ENCODE measurements around the gene PHETA1. TPM values are rescaled to one million over a fixed set of nuclear protein-coding genes. Genes with fewer than 3 reads are reported as not detected.
"Not testable (repeated sequence)": the region's sequence is repeated elsewhere in the genome, so short reads cannot be mapped to it uniquely, and the experiment has no call there.

Gene PHETA1
- total RNA-seq, 1 experiment from 2014 or later = 9.9 TPM

DNA sequence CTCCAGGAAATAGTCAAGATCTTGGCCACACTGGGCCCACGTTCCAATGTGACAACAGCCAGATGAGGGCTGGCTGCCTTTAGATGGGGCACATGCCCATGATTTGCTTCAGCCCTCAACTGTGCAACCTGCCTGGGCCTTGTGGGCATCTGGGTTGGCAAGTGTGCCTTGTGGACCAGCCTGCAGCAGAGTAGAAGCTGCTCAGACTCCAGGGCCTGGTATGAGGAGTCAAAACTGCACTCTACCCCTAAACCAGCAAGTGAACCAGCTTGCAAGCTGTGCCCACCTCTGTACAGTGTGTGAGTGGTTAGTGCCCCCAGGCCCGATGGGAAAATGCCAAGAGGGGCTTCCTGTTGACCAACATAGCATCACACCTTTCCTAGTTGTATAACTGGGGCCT, 17.9 kb downstream of the PHETA1 start:
- DNase-seq (ENCODE audit: low spot score) = no peak

DNA sequence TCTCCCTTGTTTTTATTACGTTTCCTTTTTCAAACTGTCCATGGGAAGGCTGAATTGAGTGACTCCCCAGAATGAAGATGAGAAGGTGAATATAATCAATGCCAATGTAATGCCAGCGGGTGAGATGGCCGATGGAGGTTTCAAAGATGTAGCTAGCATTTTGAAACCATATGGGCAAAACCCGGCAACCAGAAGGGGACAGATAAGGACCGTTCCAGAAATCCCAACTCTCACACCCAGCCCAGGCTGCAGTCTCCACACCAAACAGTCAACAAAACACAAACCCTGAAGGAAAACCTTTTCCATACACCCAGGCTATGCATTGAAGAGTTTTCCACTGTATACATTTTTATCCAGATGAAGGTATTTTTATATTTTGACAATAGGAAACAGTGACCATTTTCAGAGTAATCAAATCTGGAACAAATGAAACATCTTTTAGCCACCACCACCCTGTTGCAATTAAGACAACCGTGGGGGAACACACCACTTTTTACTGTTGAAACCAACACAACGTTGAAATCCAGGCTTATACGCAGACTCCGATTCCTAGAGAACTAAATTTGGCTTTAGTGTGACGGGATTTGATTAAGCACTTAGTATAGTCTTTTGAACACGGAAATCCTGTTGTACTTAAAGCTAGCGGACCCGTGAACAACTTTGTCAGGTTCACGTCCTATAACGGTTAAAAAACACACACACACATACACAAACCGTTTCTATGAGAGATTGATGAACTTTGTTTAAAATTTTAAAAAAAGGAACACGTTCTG, 19.0 kb downstream of the PHETA1 start:
- no peak for DNase-seq (ENCODE audit: low spot score)

DNA sequence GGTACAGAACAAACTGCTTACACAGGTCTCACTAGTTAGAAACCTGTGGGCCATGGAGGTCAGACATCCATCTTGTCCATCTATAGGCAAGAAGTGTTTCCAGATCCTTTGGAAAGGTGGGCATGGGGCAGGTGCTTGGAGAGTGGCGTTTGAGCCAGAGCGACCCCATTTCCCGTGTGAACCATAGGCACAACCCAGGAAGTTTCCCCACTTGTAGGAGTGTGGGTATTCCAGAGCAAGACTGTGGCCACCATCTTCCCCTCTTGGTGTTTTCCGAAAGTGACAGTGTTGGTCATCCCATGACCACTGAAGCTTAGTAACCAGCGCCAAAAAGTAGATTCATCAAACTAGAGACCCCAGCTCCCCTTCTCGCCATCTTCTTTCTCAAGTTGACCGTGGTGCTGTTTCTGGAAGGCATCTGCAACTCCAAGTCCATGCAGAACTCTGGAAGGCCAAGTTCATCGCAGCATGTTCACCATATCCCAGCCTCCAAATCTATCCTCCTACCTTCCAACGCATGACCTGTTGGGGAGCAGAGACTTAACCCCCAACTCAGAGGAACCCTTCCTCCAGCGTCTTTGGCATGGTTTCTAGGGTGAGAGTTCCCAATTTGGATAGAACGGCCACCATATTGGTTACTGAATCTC, 19.7 kb downstream of the PHETA1 start:
- DNase-seq (ENCODE audit: low spot score) = no peak

DNA sequence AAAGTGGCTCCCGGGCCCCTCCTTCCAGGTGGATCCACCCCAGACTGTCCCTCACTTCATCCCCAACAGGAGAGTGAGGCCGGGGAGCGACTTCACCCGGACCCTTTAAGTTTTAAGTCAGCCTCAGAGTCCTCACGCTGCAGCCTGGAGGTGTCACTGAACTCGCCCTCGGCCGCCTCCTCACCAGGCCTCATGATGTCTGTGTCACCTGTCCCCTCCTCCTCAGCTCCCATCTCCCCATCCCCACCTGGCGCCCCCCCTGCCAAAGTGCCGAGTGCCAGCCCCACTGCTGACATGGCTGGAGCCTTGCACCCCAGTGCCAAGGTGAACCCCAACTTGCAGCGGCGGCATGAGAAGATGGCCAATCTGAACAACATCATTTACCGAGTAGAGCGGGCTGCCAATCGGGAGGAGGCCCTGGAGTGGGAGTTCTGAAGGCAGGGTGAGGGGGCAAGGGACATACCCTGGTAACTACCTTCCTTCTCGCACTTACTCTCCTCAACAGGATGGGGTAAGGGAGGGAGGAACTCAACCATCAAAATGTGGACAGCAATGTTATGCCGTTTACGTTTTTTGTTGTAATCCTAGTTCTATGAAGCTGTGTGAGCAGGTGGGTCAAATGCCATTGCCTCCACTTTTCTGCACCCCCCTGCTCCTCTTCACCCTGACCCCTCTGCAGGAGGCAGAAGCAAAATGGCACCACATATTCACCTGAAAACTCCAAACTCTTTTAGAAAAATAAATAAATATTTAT, 20.8 kb downstream of the PHETA1 start:
- no peak for DNase-seq (ENCODE audit: low spot score)

DNA sequence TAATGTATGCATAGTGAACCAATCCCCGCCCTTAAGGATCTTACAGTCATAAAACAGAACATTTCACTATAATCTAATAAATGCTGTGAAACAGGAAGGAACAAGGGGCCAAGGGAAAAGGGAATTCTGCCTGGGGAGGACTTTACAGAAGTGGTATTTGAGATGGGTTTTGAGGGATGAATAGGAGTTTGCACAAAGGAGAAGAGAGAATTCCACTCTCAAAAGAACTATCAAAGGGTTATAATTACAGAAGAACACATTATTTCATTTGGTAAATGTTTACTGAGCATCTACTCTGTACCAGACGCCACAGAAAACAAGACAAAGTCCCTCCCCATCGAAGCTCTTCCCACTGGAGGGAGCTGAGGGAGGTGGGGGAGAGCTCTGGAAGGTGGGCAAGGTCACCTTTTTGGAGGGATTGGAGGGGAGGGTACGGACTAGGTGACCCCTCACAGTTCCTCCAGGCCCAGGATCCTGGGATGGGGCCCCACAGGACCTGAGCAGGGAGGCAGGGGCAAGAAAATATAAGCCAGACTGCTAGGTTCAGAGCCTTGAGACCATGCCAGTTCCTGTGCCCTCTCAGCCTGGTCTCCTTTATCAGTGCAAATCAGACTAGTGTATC, 24.5 kb downstream of the PHETA1 start:
- DNase-seq (ENCODE audit: low spot score) = no peak

DNA sequence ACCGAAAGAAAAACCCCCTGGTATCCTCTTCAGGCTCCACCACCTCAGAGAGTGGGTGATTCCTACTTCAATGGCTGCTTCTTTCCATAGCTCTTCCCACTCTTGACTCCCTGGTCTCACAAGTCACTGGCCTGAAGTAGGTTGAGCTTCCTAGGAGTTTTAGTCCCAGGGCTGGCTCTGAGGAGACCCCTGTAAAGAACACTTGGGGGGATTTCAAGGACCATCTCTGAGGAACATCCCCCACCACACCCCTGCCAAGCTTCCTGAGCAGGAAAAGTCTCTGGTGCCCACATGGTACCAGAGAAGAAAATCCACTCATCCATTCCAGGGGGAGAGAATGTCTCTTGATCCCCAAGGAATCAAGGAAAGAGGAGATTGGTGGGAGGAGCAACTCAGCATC, 25.7 kb downstream of the PHETA1 start:
- DNase-seq (ENCODE audit: low spot score) = no peak

DNA sequence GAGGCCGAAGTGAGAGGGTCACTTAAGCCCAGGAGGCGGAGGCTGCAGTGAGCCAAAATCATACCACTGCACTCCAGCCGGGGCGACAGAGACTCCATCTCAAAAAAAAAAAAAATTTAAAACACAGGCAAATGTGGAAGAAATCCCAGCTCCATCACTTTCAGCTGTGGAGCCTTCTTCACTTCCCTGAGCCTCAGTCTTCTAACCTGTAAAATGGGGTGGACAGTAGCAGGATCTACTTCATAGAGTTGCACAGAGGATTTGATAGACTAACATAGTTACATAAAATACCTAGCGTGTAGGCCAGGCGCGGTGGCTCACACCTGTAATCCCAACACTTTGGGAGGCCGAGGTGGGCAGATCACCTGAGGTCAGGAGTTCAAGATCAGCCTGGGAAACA, 26.5 kb downstream of the PHETA1 start:
- no peak for DNase-seq (ENCODE audit: low spot score)

DNA sequence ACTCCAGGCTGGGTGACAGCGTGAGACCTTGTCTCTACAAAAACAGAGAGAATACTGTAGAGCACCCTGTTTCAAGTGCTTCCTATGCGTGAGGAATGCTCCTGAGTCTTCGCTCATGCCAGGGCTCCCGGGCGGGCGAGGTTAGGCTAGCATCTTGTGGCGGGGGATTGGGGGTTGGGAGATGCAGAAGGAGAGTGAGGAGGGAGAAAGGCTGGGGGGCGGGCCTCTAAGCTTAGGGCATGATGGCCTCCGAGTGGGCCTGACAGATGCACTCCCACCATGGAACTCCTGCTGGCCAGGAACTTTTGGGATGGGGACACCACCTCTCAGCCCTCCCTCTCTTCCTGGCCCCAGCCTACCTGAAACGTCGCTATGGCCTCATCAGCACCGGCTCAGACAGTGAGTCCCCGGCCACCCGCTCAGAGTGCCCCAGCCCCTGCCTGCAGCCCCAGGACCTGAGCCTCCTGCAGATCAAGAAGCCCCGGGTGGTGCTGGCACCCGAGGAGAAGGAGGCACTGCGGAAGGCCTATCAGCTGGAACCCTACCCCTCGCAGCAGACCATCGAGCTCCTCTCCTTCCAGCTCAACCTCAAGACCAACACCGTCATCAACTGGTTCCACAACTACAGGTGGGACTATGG, 27.3 kb downstream of the PHETA1 start:
- DNase-seq (ENCODE audit: low spot score) = no peak

DNA sequence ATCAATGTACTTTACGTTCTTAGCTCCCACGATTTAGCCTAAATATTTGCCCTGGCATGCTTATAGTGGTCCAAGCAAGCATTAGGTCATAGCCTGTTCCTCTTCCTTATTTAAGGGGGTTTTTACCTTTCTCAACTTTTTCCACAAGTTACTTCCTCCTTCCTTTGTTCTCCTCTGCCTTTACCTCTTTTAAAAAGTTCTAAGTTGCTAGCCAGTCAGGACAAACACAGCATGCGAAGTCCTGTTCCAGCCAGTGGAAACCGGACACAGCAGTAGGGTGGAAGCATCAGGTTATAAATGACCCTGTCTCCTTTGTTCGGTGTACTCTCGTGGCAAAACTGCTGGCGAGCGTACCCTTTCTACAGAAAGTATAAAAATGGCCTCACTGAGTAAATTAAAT, 28.2 kb downstream of the PHETA1 start:
- DNase-seq (ENCODE audit: low spot score) = not testable (repeated sequence)

DNA sequence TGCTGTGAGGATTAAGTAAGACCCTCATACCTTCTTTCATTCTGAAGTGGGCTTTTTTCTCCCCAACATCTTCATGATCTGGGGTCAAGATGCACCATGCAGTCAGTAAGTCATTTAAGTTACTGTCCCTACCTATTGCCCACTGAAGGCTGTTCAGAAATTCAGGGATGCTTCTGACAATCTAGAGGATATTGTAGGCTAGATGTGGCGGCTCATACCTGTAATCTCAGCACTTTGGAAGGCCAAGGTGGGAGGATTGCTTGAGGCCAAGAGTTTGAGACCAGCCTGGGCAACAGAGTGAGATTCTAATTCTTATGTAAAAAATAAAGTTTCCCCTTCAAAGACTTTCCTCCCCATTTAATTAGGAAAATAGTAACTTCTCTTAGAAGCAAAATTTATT, 28.7 kb downstream of the PHETA1 start:
- DNase-seq (ENCODE audit: low spot score) = no peak

DNA sequence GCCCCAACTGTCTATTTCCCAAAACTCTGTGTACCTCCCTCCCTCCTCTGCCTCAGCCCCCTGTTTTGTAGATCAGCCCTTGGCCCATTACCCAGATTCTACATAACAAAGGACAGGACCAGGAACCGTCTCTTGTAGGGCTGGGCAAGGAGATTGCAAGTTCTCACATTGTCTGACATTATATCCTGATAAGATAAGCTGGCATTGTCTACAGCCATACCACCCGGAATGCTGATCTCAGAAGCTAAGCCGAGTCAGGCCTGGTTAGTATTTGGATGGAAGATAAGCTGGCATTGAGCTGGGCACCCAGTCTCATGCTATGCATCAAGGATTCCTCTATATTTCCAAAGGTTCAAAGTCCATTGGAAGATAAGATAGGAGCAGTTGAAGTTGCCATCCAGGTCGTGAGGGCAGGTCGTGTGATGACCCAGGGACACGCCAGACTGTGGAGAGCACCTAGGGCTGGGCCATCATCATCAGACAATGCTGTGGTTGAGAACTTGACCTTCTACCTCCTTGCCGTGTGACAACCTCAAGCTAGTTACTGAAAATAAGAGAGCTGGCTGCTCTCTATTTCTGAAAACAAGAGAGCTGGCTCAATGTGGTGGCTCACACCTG, 29.5 kb downstream of the PHETA1 start:
- no peak for DNase-seq (ENCODE audit: low spot score)

DNA sequence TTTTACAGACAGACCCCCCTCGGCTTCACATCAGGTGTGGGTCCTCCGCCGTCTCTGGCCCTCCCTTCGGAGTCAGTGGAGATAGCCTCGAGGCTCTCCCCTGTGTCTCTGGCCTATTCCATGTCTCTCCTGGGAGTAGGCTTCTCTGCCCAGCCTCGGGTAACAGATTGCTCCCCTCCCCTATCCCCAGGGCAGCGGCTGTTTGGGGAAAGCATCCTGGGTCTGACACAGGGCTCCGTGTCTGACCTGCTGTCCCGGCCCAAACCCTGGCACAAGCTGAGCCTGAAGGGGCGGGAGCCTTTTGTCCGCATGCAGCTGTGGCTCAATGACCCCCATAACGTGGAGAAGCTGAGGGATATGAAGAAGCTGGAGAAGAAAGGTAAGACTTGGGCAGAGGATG, 30.8 kb downstream of the PHETA1 start:
- DNase-seq (ENCODE audit: low spot score) = no peak

DNA sequence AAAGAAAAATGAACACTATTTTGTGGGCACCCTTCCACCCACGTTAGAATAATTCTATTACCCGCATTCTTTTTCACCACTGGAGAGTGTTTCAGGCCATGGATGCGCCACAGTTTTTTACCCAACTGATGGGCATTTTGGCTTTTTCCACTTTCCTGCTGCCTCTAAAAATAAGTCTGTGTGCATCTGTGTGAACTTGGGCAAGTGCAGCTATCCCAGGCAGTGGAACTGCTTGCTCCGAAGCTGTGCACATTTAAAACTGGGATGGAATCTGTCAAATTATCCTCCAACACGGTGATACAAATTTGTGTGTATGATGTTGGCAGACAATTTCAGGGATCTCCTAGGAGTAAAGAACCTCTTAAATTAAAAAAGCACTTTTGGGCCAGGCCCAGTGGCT, 31.5 kb downstream of the PHETA1 start:
- no peak for DNase-seq (ENCODE audit: low spot score)

DNA sequence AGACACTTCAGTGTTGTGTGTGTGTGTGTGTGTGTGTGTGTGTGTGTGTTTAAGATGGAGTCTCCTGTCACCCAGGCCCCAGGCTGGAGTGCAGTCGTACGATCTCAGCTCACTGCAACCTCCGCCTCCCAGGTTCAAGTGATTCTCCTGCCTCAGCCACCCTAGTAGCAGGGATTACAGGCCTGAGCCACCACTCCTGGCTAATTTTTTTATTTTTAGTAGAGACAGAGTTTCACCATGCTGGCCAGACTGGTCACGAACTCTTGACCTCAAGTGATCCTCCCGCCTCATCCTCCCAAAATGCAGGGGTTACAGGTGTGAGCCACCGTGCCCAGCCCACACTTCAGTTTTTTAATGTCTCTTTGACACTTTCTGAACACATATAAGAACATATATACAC, 32.5 kb downstream of the PHETA1 start:
- DNase-seq (ENCODE audit: low spot score) = not testable (repeated sequence)

DNA sequence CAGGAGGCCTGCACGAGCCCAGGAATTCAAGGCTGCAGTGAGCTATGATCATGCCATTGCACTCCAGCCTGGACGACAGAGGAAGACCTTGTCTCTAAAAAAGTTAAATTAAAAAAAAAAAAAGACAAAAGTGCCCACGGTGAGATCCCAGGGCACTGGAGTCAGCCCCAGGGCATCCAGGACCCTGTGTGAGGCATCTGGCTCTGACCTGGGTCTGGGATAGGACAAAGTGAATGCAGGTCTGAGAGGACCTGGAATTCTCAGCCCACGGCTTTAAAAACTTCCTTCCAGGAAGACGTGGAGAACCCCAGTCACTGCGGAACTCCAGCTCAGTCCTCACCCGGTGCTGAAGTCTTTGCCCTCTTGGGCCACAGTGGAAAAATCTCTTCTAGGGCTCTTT, 33.1 kb downstream of the PHETA1 start:
- no peak for DNase-seq (ENCODE audit: low spot score)

DNA sequence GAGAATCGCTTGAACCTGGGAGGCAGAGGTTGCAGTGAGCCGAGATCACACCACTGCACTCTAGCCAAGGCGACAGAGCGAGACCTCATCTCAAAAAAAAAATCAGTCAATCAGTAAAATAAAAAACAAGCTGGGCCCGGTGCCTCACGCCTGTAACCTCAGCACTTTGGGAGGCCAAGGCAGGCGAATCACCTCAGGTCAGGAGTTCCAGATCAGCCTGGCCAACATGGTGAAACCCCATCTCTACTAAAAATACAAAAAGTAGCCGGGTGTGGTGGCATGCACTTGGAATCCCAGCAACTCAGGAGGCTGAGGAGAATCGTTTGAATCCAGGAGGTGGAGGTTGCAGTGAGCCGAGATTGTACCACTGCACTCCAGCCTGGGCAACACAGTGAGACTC, 33.6 kb downstream of the PHETA1 start:
- not testable (repeated sequence) for DNase-seq (ENCODE audit: low spot score)

DNA sequence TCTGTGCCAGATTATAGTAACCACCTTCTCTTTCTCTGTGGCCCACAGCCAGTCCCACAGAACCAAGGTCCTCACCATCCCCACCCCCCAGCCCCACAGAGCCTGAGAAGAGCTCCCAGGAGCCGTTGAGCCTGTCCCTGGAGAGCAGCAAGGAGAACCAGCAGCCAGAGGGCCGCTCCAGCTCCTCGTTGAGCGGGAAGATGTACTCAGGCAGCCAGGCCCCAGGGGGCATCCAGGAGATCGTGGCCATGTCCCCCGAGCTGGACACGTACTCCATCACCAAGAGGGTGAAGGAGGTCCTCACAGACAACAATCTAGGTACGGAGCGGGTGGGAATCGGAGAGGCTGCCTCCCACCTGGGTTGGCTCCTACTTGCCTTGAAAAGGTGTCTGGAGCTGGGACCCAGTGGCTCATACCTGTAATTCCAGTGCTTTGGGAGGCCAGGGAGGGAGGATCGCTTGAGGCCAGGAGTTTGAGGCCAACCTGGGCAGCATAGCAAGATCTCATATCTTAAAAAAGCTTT, 34.4 kb downstream of the PHETA1 start:
- DNase-seq (ENCODE audit: low spot score) = no peak

DNA sequence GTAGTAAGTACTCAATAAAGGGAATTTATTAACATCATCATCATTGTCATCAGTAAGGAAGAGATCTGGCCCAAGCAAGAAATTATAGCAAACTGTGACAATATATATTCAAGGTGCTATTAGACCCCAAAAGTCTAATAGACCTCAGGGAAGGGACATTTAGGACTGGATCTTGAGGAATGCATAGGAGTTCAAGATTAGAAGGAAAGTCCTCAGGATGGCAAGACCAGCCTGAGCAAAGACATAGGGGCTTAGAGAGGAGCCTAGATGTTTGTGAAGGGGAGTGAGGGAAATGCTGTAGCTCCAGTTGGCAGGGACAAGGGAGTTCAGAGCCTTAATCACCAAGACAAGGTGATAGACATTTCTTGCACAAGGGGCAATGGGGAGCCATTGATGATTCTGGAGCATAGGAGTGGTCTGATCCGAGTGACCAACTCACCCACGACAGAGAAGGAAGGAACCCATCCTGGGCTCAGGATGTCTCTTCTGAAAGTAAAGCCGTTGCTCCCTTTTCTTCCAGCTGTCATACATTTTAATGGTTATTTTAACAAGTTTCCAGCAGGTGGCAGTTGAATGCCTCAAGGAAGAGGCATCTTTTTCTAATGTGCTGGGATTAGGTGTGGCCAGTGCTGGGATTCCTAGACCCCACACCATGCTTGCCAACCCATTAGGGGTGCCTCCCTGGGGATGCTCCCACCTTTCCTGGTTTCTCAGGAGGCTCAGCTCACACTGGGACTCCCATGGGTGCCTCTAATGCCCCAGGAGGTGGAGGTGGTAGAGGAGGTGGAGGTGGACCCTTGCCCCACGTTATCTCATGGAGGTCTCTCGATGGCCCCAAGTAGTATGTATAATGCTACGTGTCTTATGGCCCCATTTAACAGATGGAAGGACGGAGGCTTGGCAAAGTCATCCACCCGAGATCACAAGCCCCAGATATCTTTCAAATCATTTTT, 37.8 kb downstream of the PHETA1 start:
- peak; percentile 51 for DNase-seq (ENCODE audit: low spot score)

DNA sequence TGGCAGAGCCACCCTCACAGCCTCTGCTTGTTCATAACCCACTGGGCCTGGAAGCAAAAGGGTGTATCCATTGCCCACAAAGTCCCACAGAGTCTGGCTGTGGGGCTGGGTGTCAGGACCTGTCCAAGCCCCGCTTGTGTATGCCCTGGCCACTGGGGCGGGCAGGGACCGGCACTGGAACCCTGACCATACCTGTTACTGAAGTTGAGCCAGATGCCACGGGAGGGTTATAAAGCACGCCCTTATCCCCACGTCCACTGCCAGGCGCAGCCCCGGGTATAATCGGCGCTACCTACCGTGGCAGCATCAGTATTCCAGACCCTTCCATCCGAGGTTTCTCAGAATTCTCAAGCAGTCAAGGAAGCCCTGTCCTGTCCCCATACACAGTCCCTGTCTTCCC, 40.8 kb downstream of the PHETA1 start:
- DNase-seq (ENCODE audit: low spot score) = no peak

DNA sequence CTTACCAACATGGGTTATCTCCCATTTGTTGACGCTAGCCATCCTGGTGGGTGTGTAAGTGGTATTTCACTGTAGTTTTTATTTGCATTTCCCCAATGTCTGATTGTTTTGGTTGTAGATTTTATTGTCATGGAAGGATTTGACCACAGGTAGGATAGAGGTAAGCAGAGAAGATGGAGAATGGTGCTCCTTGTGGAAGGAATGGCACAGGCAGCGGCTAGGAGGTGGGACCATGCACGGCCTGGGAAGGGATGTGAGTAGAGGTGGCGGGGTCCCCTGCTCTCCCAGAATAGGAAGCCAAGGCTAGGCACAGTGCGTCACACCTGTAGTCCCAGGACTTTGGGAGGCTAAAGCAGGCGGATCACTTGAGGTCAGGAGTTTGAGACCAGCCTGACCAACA, 41.4 kb downstream of the PHETA1 start:
- no peak for DNase-seq (ENCODE audit: low spot score)

All from HT-29 (cell line).